PC-9 (cell line): ENCODE data around the gene NPM1. TPM values are rescaled to one million over a fixed set of nuclear protein-coding genes. Genes with fewer than 3 reads are reported as not detected.
A peak's percentile ranks its signal among the peaks of the same experiment; 100 is the strongest.
"Not testable (repeated sequence)": the region's sequence is repeated elsewhere in the genome, so short reads cannot be mapped to it uniquely, and the experiment has no call there.

Source experiments
- BruUV-seq: library from RNA; stranded (reverse); fragments of 400-500 nt; replicated peaks from 2 replicates; lab custom pipeline; 2021; lab: Mats Ljungman, UMichigan
- CTCF ChIA-PET: fragments of 300-600 bp; sonication (Branson Sonifier 250); formaldehyde crosslinking; loops from one replicate; lab custom pipeline; 2022; ENCODE audit warnings: antibody characterized with exemption; lab: Charles Lee
- POLR2A ChIA-PET: fragments of 300-600 bp; sonication (Branson Sonifier 250); formaldehyde crosslinking; loops from one replicate; lab custom pipeline; 2022; ENCODE audit warnings: antibody characterized with exemption; ENCODE audit not compliant: unreplicated experiment; lab: Charles Lee
- DNase-seq, 2 experiments: peaks; one replicate each; pipeline versions ENCODE4 v3.0.0 to v3.0.0-alpha.2; 2015 to 2022; ENCODE audit warnings: mixed read lengths in 1 of 2
- H2AFZ ChIP-seq: fragments of 200-600 bp; sonication (generic); 2 replicates; pipeline ENCODE4 v1.8.1; 2017; ENCODE audit warnings: antibody characterized with exemption
- H3F3A ChIP-seq: fragments of 200-600 bp; sonication (generic); 2 replicates; pipeline ENCODE4 v1.8.1; 2017; ENCODE audit warnings: antibody characterized with exemption, mild to moderate bottlenecking, low read depth; ENCODE audit not compliant: insufficient read depth
- H3K27ac ChIP-seq: fragments of 200-600 bp; sonication (generic); 2 replicates; pipeline ENCODE4 v1.6.1; 2016; ENCODE audit warnings: mixed run types
- H3K27me3 ChIP-seq: fragments of 200-600 bp; sonication (generic); 2 replicates; pipeline ENCODE4 v1.6.1; 2016; ENCODE audit warnings: low read depth, mixed run types; ENCODE audit not compliant: insufficient read depth
- H3K36me3 ChIP-seq: fragments of 200-600 bp; sonication (generic); 2 replicates; pipeline ENCODE4 v1.6.1; 2016; ENCODE audit warnings: low read depth, mixed run types
- H3K4me1 ChIP-seq: fragments of 200-600 bp; sonication (generic); replicated peaks from 2 replicates; pipeline ENCODE4 v1.6.1; 2016; ENCODE audit warnings: mixed run types; ENCODE audit not compliant: insufficient read depth
- H3K4me2 ChIP-seq: fragments of 200-600 bp; sonication (generic); 2 replicates; pipeline ENCODE4 v1.6.1; 2017; ENCODE audit warnings: mixed run types
- H3K4me3 ChIP-seq: fragments of 200-600 bp; sonication (generic); 2 replicates; pipeline ENCODE4 v1.6.1; 2016; ENCODE audit warnings: mixed run types
- H3K79me2 ChIP-seq: fragments of 200-600 bp; sonication (generic); 2 replicates; pipeline ENCODE4 v1.6.1; 2017; ENCODE audit warnings: low read depth, mixed run types
- H3K9me2 ChIP-seq: fragments of 200-600 bp; sonication (generic); 2 replicates; pipeline ENCODE4 v1.8.1; 2017; ENCODE audit warnings: mild to moderate bottlenecking; ENCODE audit not compliant: insufficient read depth
- H3K9me3 ChIP-seq: fragments of 200-600 bp; sonication (generic); 2 replicates; pipeline ENCODE4 v1.8.1; 2016; ENCODE audit warnings: low read depth; ENCODE audit not compliant: insufficient read depth
- H4K20me1 ChIP-seq: fragments of 200-600 bp; sonication (generic); 2 replicates; pipeline ENCODE4 v1.8.1; 2017; ENCODE audit not compliant: insufficient read depth
- EZH2 ChIP-seq: fragments of 200-600 bp; sonication (generic); IDR thresholded peaks from 2 replicates; pipeline ENCODE4 v1.8.0; 2017; ENCODE audit warnings: antibody characterized with exemption, low read depth
- intact Hi-C: fragments of 100-400 bp; cut with micrococcal nuclease; formaldehyde crosslinking; loops from one replicate; pipeline ENCODE4 v1.10.0; 2022; ENCODE audit not compliant: unreplicated experiment
- total RNA-seq: library from RNA; stranded (reverse); gene quantifications from 2 replicates; pipeline ENCODE4 v1.2.3, GENCODE V29; 2021
- TF ChIP-seq, protein P1 (sequence below): fragments of 200-600 bp; sonication (generic); conservative IDR thresholded peaks from 2 replicates; pipeline ENCODE4 v1.6.1; 2017; ENCODE audit warnings: mixed run types, antibody characterized with exemption, mild to moderate bottlenecking, moderate library complexity

NPM1 gene
- total RNA-seq, 1 experiment from 2014 or later, result 2,285 TPM

DNA sequence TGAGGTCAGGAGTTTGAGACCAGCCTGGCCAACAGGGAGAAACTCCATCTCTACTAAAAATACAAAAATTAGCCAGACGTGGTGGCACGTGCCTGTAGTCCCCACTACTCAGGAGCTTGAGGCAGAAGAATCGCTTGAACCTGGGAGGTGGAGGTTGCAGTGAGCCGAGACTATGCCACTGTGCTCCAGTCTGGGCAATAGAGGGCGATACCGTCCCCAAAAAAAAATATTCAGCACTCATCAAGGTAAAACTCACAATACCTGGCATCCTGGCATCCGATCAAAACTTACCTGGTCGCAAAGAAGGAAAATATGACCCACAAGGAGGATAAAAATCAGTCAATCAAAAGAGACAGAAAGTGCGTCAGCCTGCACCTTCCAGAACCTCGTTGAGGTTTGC is 16.8 kb upstream of the NPM1 start:
- POLR2A ChIA-PET, H3K79me2 ChIP-seq, H3F3A ChIP-seq, intact Hi-C loops, H3K9me3 ChIP-seq, H3K4me1 ChIP-seq, H3K4me2 ChIP-seq, H4K20me1 ChIP-seq, CTCF ChIA-PET, H2AFZ ChIP-seq, BruUV-seq, H3K27me3 ChIP-seq, H3K36me3 ChIP-seq, H3K9me2 ChIP-seq, H3K4me3 ChIP-seq, H3K27ac ChIP-seq: not testable (repeated sequence)
- peak in 1 of 2 experiments; percentile 15 for DNase-seq
- TF ChIP-seq, protein P1, sequence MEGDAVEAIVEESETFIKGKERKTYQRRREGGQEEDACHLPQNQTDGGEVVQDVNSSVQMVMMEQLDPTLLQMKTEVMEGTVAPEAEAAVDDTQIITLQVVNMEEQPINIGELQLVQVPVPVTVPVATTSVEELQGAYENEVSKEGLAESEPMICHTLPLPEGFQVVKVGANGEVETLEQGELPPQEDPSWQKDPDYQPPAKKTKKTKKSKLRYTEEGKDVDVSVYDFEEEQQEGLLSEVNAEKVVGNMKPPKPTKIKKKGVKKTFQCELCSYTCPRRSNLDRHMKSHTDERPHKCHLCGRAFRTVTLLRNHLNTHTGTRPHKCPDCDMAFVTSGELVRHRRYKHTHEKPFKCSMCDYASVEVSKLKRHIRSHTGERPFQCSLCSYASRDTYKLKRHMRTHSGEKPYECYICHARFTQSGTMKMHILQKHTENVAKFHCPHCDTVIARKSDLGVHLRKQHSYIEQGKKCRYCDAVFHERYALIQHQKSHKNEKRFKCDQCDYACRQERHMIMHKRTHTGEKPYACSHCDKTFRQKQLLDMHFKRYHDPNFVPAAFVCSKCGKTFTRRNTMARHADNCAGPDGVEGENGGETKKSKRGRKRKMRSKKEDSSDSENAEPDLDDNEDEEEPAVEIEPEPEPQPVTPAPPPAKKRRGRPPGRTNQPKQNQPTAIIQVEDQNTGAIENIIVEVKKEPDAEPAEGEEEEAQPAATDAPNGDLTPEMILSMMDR, result peak; percentile 45; the same call in 1 of the 2 replicates

DNA sequence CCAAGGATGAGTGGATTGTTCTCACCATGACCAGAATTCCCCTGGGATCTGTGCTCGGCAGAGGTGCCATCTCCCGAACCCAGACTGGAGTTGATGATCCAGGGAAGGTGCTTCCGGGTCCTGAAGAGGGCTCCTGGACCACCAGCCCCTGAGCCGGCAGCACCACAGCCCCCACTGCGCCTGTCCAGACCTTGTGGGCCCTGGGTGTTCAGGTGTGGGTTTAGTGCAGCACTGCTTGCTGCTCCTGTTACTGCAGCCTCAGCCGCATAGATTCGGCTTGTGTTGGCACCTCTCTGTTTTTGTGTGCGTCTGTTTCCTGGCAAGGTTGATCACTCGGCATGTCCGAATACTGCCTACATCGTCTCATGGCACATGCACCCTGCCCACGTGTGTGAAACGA is 16.3 kb upstream of the NPM1 start:
- POLR2A ChIA-PET, result no interaction called here
- no peak overlapping the region for H2AFZ ChIP-seq
- no peaks in the 10 kb centered on the region for H3F3A ChIP-seq
- H3K4me3 ChIP-seq, result no peak overlapping the region
- H3K79me2 ChIP-seq, result no peaks in the 10 kb centered on the region
- no peaks in the 10 kb centered on the region for H3K9me2 ChIP-seq
- no TSS peak for BruUV-seq
- H3K9me3 ChIP-seq, result no peaks in the 10 kb centered on the region
- no peaks in the 10 kb centered on the region for H4K20me1 ChIP-seq
- no peaks in the 10 kb centered on the region for H3K27me3 ChIP-seq
- no peak overlapping the region for H3K4me2 ChIP-seq
- no peak for TF ChIP-seq EZH2
- TF ChIP-seq, protein P1, result 0 out of 2 replicates have a peak, but pooled peaks have one; percentile 4
- H3K36me3 ChIP-seq, result no peaks in the 10 kb centered on the region
- peaks cover 8% of the 10 kb centered on the region for H3K4me1 ChIP-seq
- H3K27ac ChIP-seq, result no peak overlapping the region
- intact Hi-C loops, result no loop called here
- CTCF ChIA-PET, result no interaction called here
- DNase-seq, result no peak

DNA sequence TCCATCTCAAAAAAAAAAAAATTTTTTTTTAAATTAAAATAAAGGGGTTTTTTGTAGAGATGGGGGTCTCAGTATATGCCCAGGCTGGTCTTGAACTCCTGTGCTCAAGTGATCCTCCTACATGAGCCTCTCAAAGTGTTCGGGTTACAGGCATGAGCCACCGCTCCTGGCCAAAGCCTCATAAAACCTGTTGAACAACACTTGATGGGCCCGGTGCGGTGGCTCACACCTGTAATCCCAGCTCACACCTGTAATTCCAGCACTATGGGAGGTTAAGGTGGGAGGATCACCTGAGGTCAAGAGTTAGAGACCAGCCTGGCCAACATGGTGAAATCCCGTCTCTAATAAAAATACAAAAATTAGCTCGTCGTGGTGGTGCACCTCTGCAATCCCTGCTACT is 7.7 kb upstream of the NPM1 start:
- intact Hi-C loops, result no loop called here
- no peaks in the 10 kb centered on the region for H3K4me1 ChIP-seq
- no peaks in the 10 kb centered on the region for H3K9me2 ChIP-seq
- H3F3A ChIP-seq, result no peaks in the 10 kb centered on the region
- TF ChIP-seq, protein P1, result no peak
- no peak for TF ChIP-seq EZH2
- no peak overlapping the region for H2AFZ ChIP-seq
- BruUV-seq, result no TSS peak
- H3K9me3 ChIP-seq, result no peaks in the 10 kb centered on the region
- no peak for DNase-seq
- H3K27ac ChIP-seq, result no peak overlapping the region
- no peaks in the 10 kb centered on the region for H3K36me3 ChIP-seq
- ChIA-PET CTCF (no interaction called here), POLR2A (no interaction called here)
- no peaks in the 10 kb centered on the region for H3K27me3 ChIP-seq
- no peak overlapping the region for H3K4me2 ChIP-seq
- no peaks in the 10 kb centered on the region for H3K79me2 ChIP-seq
- no peak overlapping the region for H3K4me3 ChIP-seq
- no peaks in the 10 kb centered on the region for H4K20me1 ChIP-seq

DNA sequence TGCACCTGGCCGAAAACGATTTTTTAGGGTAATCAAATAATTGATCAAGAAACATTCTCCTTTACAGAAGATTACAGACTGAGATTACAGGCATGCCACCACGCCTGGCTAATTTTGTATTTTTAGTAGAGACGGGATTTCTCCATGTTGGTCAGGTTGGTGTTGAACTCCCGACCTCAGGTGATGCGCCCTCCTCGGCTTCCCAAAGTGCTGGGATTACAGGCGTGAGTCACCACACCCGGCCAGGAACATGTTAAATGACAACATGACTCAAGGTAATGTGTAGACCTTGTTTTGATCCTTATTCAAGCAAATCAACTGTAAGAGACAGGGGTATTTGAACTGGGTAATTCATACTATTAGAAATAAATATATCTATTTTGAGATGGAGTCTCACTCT is 3.2 kb upstream of the NPM1 start:
- intact Hi-C loops, H3K4me1 ChIP-seq, H2AFZ ChIP-seq, DNase-seq, H3K27me3 ChIP-seq, H3K27ac ChIP-seq, H3K4me2 ChIP-seq, H3K36me3 ChIP-seq, H3K4me3 ChIP-seq, H3K9me2 ChIP-seq, H3K9me3 ChIP-seq, POLR2A ChIA-PET, CTCF ChIA-PET, BruUV-seq: not testable (repeated sequence)
- Histone ChIP-seq H3F3A (peaks cover 12% of the 10 kb centered on the region; the same call in 1 of the 2 replicates), H4K20me1 (peaks cover 15% of the 10 kb centered on the region), H3K79me2 (peaks cover 31% of the 10 kb centered on the region)

DNA sequence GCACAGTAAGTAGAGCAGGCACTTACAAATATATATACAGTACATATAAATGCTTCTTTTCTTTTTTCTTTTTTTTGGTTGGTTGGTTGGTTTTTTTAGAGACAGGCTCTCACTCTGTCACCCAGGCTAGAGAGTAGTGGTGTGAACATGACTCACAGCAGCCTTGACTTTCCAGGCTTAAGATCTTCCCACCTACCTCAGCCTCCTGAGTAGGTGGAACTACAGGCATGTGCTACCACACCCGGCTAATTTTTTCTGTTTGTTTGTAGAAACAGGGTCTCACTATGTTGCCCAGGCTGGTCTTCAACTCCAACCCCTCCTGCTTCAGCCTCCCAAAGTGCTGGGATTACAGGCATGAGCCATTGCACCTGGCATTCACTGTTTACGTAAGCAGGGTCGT is 2.6 kb upstream of the NPM1 start:
- H4K20me1 ChIP-seq, result peaks cover 21% of the 10 kb centered on the region
- H3K9me3 ChIP-seq, H3K27ac ChIP-seq, H3K4me2 ChIP-seq, H2AFZ ChIP-seq, H3K27me3 ChIP-seq, H3K4me1 ChIP-seq, H3K4me3 ChIP-seq, BruUV-seq, H3K9me2 ChIP-seq: not testable (repeated sequence)
- peak in 1 of 2 experiments; percentile 54 for DNase-seq
- H3K36me3 ChIP-seq, result peaks cover 15% of the 10 kb centered on the region
- ChIA-PET POLR2A (interaction anchor here (0.6 kb wide), 1 partner anchor 36 kb away, joined by 4 read pairs; no protein-coding TSS in a partner anchor), CTCF (interaction anchor here (0.5 kb wide), 1 partner anchor 752 kb away, joined by 4 read pairs; no protein-coding TSS in a partner anchor)
- intact Hi-C loops, result loop anchor here (5.0 kb wide), 1 partner anchor 633 kb away; no protein-coding TSS in a partner anchor
- H3F3A ChIP-seq, result peaks cover 18% of the 10 kb centered on the region; the same call in 1 of the 2 replicates
- H3K79me2 ChIP-seq, result peaks cover 37% of the 10 kb centered on the region
